ENCODE measurements around the gene GALM. TPM values are rescaled to one million over a fixed set of nuclear protein-coding genes. Genes with fewer than 3 reads are reported as not detected.

Gene GALM
- total RNA-seq, 1 donor from 2014 or later, result 32.6 TPM

DNA sequence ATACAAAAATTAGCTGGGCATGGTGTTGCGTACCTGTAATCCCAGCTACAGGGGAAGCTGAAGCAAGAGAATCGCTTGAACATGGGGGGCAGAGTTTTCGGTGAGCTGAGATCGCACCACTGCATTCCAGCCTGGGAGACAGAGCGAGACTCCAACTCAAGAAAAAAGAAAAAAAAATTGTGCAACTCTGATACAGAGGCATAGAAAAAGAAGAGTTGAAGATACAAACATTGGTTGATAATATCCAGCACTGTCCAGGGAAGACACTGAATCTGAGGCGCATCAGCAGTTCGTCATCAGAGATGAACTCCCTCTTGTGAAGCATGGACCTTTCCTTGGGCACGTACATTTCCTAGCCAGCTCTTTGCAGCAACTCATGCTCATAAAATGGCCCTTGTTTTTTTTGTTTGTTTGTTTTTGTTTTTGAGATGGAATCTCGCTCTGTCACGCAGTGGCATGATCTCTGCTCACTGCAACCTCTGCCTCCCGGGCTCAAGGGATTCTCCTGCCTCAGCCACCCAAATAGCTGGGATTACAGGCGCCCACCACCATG, 16.7 kb upstream of the GALM start:
- DNase-seq (ENCODE audit: low spot score), result no peak

DNA sequence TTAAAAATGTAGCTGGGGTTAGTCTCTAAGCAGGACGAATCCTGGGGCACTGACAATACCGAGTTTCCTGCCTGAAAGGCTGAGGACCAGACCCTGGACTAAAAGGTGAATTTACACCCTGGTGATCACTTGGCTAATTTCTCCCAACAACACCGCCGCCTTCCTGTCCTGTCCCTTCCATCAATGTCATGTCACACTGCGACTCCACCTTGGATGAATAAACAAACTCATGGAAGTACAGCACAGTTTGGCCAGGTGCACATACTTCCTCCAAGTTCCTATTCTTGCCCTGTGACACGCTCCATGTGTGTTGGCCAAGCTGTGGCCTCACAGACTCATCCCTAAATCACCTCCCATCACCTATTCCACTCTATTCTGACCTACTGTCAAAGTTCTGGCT, 15.9 kb upstream of the GALM start:
- no peak for DNase-seq (ENCODE audit: low spot score)

DNA sequence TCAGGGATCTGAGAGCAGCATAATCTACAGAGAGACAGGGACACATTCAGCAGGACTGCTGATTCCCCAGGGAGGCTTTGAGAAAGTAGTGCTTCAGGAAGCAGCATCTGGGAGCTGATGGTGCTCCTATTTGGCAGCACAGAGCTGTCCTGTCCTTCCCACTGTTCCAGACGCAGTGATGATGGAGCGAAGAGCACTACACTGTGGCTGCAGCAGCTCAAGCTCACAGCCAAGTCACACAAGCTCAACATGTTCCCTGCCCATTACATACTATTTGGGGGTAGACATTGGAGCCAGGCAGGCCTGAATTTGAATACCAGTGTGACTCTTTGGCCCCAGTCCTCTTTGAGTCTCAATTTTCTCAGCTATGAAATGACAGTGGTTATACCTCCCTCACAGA, 15.2 kb upstream of the GALM start:
- no peak for DNase-seq (ENCODE audit: low spot score)

DNA sequence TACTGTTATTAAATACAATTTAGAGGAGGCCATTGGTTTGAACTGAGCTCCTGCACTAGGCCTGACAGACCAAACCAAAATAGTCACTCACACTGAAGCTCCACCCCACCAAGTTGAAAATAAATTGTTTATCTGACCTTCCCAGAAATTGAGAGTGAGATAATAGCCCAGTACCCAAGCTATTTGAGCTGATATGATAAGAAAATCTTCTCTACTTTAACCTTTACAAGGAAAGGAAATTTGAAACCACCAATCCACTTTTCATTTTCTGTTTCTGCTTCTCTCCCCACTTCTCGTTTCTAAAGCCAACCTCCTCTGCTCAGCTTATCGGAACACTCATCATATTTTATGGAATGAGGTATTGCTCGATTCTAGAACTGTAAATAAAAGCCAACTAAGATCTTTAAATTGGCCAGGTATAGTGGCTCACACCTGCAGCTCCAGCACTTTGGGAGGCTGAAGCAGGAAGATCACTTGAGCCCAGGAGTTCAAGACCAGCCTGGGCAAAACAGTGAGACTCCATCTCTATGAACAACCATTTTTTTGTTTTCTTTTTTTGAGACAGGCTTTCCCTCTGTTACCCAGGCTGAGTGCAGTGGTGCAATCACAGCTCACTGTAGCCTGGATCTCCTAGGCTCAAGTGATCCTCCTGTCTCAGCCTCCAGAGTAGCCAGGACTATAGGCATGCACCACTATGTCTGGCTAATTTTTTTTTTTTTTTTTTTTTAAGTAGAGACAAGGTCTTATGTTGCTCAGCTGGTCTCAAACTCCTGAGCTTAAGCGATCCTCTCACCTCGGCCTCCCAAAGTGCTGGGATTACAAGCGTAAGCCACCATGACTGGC, 13.3 kb upstream of the GALM start:
- DNase-seq (ENCODE audit: low spot score), result no peak

DNA sequence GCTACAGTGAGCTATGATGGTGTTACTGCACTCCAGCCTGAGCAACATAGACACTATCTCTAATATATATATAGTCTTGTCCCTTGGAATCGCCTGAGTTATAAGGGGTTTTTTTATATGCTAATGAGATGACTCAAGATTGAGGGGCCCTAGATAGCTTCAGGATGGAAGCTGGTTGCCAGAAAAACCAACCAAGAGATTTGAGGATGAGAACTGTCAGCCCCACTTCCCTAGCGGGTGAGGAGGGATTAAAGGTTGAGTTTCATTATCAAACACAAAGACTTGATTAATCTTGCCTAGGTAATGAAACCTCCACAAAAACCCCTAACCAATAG, 12.6 kb upstream of the GALM start:
- DNase-seq (ENCODE audit: low spot score), result no peak

DNA sequence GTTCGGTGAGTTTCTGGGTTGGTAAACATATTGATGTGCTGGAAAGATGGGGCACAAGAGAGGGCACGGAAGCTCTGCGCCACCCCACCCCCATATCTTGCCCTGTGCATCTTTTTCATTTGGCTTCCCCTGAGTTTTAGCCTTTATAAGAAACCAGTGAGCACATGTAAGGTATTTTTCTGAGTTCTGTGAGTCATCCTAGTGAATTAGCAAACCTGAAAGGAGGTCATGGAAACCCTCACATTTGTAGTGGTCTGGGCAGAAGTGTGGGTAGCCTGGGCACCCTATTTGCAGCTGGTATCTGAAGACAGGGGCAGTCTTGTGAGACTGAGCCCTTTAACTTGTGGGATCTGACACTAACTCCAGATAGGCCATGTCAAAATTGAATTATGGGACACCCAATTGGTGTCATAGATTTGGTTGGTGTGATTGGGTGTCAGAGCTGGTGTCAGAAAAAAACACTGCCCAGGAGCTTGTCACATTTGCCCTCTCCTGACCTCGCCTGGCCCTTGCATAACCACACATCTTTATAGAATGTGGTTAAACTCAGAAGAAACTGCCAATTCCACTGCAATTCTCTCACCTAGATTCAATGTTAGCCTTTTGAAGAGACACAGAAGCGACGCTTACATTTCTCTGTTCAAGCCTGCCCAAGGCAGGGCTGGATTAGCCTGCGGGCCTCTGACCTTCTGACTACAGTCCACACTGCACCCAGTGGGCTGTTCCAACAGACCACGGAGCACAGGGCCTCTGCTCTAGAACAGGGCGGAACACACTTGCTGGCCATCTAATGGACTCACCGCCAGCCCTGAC, 12.0 kb upstream of the GALM start:
- DNase-seq (ENCODE audit: low spot score), result no peak

DNA sequence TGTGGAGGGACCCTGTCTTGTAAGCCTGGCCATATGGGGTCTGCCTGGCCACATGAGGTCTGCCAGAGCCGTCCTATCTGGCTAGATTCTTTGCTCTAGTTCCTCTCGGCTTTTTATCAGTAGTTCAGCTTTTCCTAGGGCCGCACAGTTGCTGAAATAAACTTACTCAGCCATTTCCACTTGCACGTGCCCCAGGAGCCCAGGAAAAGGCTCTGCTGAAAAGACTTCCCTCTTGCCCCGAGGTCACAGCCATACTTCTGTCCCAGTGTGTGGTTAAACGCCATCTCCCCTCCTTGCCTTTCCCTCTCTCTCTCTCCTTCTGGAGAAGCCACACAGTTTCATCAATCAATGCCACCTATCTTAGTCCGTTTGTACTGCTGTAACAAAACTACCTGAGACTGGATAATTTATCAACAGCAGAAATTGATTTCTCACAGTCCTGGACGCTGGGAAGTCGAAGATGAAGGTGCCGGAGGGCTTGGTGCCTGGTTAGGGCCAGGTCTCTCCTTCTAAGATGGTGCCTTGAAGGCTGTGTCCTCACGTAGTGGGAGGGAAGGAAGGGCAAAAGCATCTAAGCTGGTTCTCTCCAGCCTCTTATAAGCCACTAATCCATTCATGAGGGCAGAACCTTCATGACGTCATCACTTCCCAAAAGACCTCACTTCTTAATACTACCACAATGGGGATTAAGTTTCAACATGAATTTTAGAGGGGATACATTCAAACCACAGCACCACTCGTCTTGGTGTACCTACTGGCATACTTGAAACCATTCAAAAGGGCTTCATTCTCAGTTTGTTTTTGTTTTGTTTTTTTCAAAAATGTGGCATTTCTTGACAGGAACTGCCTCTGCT, 11.2 kb upstream of the GALM start:
- no peak for DNase-seq (ENCODE audit: low spot score)

DNA sequence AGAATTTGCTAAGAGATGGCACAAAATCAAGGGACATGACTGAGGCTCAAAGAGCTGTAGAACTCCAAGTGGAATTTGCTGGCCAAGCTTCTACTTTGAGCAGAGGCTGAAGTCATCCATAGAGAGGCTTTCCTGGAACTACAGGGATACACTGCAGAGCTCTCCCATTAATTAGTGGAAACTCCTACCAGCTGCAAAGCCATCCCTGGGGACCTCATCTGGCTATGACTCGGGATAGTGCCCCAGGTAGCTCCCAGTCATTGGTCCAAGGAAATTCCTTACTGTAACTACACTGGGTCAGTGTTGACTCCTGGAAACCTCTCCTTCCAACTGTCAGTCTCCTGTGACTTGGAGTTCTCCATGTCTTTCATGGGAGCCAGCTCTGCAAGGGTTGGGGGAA, 10.5 kb upstream of the GALM start:
- no peak for DNase-seq (ENCODE audit: low spot score)

DNA sequence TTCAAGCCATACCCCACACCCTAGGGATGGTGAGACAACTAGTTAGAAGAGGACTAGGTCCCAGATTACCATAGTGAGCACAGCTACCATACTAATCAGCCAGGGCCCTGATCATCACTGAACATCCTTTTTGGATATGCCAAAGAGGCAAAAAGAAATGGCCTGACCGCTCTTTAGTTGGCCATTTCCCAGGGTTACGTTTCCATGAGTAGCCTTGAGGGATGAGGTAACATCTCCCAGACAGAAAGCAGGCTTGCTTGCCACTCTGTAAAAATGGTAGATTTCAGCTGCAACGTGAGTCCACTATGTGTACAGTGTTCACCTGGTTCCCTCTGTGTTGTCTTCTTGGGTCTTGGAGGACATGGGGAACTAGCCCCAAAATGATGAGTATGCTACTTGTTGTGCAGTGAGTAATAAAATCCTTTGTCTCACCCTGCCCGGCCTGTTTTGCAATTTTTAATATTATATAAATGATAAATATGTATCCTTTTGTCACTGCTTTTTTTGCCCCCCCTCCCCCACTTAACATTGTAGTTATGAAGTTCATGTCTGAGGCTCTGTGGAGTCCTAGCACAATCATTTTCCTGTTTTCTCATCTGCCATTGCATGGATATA, 8.9 kb upstream of the GALM start:
- no peak for DNase-seq (ENCODE audit: low spot score)

DNA sequence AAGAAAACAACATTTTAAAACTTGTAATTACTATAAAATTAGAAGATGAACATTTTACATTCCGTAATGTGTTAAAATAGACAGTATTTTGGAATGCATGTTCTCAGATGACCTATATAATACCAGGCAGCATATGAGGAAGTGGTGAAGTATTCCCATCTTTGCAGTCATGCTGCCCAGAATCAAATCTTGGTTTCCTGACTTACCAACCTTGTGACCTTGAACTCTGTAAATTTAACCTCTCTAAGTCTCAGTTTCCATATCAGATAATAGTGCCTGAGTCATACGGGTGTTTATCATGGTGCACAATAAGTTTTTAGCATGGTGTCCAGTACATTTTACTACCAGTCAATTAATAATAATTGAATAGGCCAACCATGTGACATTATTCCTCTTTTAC, 7.3 kb upstream of the GALM start:
- no peak for DNase-seq (ENCODE audit: low spot score)

DNA sequence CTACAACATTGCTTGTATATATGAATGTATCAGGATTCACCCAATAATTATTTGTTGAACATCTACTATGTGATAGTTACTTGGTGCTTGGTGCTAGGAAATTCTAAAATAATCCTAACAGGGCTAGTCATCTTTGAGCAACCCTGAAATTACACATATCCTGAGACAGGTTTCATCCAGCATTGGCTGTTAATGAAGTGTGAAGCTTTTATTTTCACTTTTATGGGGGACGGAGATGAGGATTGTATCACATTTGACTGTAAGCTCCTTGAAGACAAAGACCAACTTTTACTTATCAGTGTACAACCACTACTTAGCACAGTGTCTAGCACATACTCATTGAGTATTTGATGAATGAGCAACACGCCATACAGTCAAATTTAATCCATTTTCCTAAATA, 6.8 kb upstream of the GALM start:
- no peak for DNase-seq (ENCODE audit: low spot score)

DNA sequence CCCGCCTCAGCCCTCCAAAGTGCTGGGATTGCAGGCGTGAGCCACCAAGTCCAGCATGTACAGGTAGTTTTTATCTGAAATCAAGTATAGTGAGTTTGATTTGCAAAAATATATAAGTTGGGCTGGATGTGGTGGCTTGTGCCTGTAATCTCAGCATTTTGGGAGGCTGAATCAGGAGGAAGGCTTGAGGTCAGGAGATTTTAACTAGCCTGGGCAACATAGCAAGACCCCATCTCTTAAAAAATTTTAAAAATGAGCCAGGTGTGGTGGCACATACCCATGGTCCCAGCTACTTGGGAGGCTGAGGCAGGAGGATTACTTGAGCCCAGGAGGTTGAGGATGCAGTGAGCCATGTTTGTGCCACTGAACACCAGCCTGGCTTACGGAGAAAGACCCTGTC, 5.6 kb upstream of the GALM start:
- no peak for DNase-seq (ENCODE audit: low spot score)

DNA sequence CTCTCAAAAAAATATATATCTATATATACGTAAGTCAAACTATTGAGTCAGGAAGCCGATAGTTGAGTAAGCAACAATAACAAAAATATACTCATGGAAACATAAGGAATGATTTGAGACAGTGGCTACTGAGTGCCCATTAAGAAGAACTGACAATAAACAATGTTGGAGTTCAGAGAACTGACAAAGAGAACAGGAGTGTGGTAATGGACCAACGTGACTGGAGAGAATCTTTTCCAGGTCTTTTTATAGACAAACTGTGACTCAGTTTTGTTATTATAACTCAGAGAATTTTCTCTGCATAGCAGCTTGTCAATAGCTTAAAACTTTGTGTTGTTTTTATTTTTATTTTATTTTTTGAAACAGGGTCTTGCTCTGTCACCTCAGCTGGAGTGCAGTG, 4.6 kb upstream of the GALM start:
- DNase-seq (ENCODE audit: low spot score), result no peak

DNA sequence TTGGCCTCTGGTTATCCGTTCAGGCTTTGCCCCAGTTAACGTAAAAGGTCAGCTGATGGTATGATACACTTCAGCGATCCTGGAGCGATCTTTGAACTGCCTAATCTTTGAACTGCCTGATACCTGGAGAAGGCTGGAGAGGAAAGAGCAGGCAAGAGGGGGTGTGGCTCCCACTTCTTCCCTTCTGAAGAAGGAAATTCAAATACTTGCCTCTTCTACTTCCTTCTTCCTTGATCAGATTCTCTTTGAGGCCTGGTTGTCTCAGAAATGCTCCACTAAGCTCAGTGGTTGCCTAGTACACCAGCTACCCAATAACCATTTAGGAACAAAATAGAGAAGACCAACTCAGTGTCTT, 619 bp downstream of the GALM start:
- peak; percentile 61 for DNase-seq (ENCODE audit: low spot score)

DNA sequence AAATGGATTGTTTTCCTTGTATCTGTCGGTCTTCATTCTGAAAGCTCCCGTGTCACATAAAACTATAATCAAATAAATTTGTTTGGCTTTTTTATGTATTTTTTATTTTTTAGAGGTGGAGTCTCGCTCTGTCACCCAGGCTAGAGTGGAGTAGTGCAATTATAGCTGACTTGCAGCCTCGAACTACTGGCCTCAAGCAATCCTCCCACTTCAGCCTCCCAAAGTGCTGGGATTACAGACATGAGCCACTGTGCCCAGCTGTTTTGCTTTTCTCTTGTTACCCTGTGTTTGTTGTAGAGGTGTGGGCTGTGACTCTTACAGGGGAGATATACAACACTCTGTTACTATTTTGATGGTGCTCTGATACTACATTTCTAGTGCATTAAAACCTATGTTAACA, 2.2 kb downstream of the GALM start:
- no peak for DNase-seq (ENCODE audit: low spot score)

DNA sequence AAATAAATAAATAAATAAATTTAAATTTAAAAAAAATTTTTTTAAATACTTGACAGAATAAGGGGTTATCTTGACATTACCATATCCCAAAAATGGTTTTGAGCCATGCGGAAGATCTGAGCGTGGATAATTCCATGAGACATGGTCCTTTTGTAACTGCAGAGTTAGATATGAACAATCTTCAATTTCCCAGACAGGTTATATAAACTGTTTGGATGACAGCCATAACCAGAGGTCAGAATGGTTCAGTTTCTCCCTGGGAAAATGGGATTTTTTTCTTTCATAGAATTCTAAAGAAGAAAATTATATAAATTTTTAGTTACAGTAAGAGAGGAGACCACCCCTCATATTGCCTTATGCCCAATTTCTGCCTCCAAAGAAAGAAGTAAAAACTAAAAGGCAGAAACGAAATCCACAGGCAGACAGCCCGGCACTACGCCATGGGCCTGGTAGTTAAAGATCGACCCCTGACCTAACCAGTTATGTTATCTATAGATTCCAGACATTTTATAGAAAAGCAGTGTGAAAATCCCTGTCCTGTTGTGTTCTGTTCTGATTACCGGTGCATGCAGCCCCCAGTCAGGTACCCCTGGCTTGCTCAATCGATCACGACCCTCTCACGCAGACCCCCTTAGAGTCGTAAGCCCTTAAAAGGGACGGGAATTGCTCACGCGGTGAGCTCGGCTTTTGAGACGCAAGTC, 3.0 kb downstream of the GALM start:
- no peak for DNase-seq (ENCODE audit: low spot score)

DNA sequence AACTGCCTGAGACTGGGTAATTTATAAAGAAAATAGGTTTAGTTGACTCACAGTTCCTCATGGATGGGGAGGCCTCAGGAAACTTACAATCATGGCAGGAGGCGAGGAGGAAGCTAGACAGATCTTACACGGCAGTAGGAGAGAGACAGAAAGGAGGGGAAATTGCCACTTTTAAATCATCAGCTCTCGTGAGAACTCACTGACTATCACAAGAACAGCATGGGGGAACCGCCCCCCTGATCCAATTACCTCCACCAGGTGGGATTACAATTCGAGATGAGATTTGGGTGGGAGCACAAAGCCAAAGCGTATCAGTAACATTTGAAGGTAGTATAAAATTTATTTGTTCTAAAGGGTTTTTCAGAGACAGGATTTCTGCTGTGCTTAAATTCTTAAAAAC, 5.4 kb downstream of the GALM start:
- DNase-seq (ENCODE audit: low spot score), result no peak

DNA sequence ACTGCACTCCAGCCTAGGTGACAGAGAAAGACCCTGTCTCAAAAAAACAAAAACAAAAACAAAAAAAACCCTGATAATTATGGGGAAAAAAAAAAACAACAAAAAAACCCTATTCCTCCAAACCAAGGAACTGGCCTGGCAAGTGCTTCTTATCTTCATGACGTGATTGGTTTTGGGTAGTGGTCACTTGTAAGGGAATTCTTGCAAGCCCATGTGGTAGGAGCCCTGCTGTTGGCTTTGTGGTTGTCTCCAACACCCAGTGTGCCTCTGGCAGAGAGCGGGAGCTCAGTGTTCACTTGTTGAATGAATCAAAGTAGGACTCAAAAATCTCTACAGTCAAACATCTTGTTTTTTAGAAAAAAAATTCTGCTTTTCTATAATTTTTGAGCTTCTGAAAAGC, 6.0 kb downstream of the GALM start:
- no peak for DNase-seq (ENCODE audit: low spot score)

DNA sequence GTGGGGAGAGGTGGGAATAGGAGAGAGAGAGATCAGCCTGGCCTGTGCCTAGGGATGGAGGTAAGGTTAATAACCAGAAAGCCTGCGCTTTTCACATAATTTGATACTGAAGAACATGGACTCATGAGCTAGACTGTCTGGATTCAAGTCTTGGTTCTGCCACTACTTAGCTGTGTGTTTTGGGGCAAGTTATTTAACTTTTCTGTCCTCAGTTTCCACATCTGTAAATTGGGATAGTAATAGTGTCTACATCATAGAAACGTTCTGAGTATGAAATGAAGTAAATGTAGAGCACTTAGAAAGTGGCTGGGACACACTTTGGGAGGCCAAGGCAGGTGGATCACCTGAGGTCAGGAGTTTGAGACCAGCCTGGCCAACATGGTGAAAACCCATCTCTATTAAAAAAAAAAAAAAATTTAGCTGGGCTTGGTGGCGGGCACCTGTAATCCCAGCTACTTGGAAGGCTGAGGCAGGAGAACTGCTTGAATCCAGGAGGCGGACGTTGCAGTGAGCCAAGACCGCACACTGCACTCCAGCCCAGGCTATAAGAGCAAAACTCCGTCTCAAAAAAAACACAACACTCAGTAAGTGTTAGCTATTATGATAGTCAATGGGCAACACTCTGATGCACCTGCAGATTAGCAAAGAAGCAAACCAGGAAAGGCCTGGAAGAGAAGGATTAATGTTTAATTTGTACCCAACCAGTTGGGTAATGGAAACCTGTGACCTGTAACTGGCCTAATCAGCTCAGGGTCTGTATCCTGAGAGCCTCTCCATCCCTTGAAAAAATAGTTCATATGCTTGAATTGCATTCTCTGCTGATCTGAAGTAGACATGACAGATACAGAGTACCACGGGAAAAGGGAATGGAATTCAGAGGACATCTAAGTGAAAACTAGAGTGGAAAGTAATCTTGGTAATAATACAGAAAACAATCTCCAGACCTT, 6.8 kb downstream of the GALM start:
- DNase-seq (ENCODE audit: low spot score), result no peak

DNA sequence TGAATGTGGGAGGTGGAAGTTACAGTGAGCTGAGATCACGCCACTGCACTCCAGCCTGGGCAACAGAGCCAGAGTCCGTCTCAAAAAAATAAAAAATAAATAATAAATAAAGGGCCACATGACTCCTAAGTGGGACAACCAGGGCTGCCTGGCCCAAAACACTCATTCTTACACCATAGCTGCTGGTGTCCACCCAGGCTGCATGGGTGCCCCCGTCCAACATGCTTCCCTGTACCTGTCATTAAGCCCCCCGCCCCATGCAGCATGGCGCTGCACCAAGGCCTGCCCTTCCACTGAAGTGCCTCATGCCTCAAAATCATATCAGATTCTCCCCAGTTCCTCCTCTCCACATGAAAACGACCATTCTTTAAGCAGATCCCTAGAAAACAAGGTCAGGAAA, 10.8 kb downstream of the GALM start:
- DNase-seq (ENCODE audit: low spot score), result no peak

All from mucosa of gallbladder (tissue), 1 donor.